OCI-LY7 (cell line): ENCODE results near the gene MACROD2.

Experiments
- EZH2phosphoT487 ChIP-seq: fragments of 200-600 bp; sonication (generic); IDR thresholded peaks from 2 replicates; pipeline ENCODE4 v1.6.1; 2018; ENCODE audit warnings: low read depth, borderline replicate concordance, mild to moderate bottlenecking, mixed run types, antibody characterized with exemption, low read length, moderate library complexity, mixed read lengths
- TF ChIP-seq, protein P1 (sequence below): fragments of 200-600 bp; sonication (generic); conservative IDR thresholded peaks from 2 replicates; pipeline ENCODE4 v1.5.1; 2014; ENCODE audit warnings: mild to moderate bottlenecking, antibody characterized with exemption, low read length, moderate library complexity, mixed read lengths

DNA sequence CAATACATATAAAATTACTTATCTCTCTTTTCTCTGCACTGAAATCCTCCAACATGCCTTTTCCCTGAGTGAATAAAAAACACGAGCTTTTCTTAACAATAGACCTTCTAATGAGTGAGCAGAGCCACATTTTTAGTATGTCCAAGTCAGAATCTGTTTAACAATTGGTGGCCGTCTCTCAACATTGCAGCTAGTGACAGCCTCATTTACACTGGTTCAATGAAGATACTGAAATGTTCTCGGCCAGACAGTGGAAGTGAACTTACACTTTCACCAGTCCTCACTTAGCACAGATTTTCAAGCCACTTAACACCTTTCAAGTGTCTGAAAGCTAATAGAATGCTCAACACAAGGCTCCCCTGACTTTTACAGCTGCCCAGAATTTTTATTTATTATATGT lies 1810.8 kb downstream of the MACROD2 start:
- TF ChIP-seq, protein P1, sequence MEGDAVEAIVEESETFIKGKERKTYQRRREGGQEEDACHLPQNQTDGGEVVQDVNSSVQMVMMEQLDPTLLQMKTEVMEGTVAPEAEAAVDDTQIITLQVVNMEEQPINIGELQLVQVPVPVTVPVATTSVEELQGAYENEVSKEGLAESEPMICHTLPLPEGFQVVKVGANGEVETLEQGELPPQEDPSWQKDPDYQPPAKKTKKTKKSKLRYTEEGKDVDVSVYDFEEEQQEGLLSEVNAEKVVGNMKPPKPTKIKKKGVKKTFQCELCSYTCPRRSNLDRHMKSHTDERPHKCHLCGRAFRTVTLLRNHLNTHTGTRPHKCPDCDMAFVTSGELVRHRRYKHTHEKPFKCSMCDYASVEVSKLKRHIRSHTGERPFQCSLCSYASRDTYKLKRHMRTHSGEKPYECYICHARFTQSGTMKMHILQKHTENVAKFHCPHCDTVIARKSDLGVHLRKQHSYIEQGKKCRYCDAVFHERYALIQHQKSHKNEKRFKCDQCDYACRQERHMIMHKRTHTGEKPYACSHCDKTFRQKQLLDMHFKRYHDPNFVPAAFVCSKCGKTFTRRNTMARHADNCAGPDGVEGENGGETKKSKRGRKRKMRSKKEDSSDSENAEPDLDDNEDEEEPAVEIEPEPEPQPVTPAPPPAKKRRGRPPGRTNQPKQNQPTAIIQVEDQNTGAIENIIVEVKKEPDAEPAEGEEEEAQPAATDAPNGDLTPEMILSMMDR = no peak
- TF ChIP-seq EZH2phosphoT487 = no peak
